CD14-positive monocyte (primary cell): ENCODE measurements around the gene CCDC85C. TPM values are rescaled to one million over a fixed set of nuclear protein-coding genes. Genes with fewer than 3 reads are reported as not detected.

Experiments used
- DNase-seq, 3 donors: peaks; one replicate each; pipeline ENCODE4 v3.0.0-alpha.2; 2011 to 2022
- H2AFZ ChIP-seq: 2 replicates; pipeline ENCODE4 v1.6.0; 2012; ENCODE audit warnings: mild to moderate bottlenecking, low read depth, low read length, inconsistent platforms; ENCODE audit not compliant: insufficient read depth, poor library complexity, severe bottlenecking
- H3K27ac ChIP-seq, 2 donors: 1 replicate in 1 of 2; 2 replicates in 1 of 2; pipeline ENCODE4 v1.5.1; 2012 to 2013; ENCODE audit warnings: low read length in 2 of 2, control low read depth in 1 of 2, inconsistent platforms in 1 of 2, low read depth in 1 of 2, mild to moderate bottlenecking in 1 of 2
- H3K27me3 ChIP-seq, 2 donors: one replicate each; pipeline versions ENCODE4 v1.6.0 to v1.6.1; 2011 to 2013; ENCODE audit warnings: low read length in 2 of 2; ENCODE audit not compliant: control insufficient read depth in 2 of 2, insufficient read depth in 2 of 2
- H3K36me3 ChIP-seq, 2 donors: replicated peaks in 1 of 2; 1 replicate in 1 of 2; 2 replicates in 1 of 2; pipeline versions ENCODE4 v1.5.1 to v1.6.1; 2012 to 2013; ENCODE audit warnings: low read length in 2 of 2, control low read depth in 1 of 2, inconsistent platforms in 1 of 2, mild to moderate bottlenecking in 1 of 2; ENCODE audit not compliant: insufficient read depth in 2 of 2, control insufficient read depth in 1 of 2
- H3K4me1 ChIP-seq, 2 donors: 1 replicate in 1 of 2; 2 replicates in 1 of 2; pipeline versions ENCODE4 v1.5.1 to v1.6.1; 2012 to 2013; ENCODE audit warnings: low read length in 2 of 2, control low read depth in 1 of 2, inconsistent platforms in 1 of 2, mild to moderate bottlenecking in 1 of 2, moderate library complexity in 1 of 2; ENCODE audit not compliant: insufficient read depth in 2 of 2, control insufficient read depth in 1 of 2
- H3K4me2 ChIP-seq: replicated peaks from 2 replicates; pipeline ENCODE3; 2012; ENCODE audit warnings: low read length, moderate library complexity, mild to moderate bottlenecking; ENCODE audit not compliant: poor library complexity, severe bottlenecking; ENCODE audit errors: extremely low read depth
- H3K4me3 ChIP-seq, 3 experiments: fragments of 200-600 bp in 1 of 3; sonication (generic) in 1 of 3; replicated peaks in 1 of 3; 1 replicate in 2 of 3; 2 replicates in 1 of 3; pipeline ENCODE4 v1.5.1; 2011 to 2013; ENCODE audit warnings: low read length in 3 of 3, mild to moderate bottlenecking in 3 of 3, control low read depth in 2 of 3, low read depth in 2 of 3, inconsistent platforms in 1 of 3, moderate library complexity in 1 of 3
- H3K79me2 ChIP-seq: 2 replicates; pipeline ENCODE4 v1.6.0; 2012; ENCODE audit warnings: mild to moderate bottlenecking, control low read depth, inconsistent platforms, low read length, moderate library complexity; ENCODE audit not compliant: insufficient read depth
- H3K9ac ChIP-seq: 2 replicates; pipeline ENCODE4 v1.6.0; 2017; ENCODE audit warnings: low read length, mild to moderate bottlenecking; ENCODE audit not compliant: insufficient read depth, poor library complexity, severe bottlenecking
- H3K9me3 ChIP-seq, 2 donors: replicated peaks in 1 of 2; 1 replicate in 1 of 2; 2 replicates in 1 of 2; pipeline versions ENCODE4 v1.5.1 to v1.6.1; 2012 to 2013; ENCODE audit warnings: low read length in 2 of 2, control low read depth in 1 of 2; ENCODE audit not compliant: control insufficient read depth in 1 of 2, insufficient read depth in 1 of 2
- H4K20me1 ChIP-seq: 2 replicates; pipeline ENCODE4 v1.6.0; 2012; ENCODE audit warnings: mild to moderate bottlenecking, low read length, control low read depth, moderate library complexity; ENCODE audit not compliant: insufficient read depth
- H3K27ac Mint-ChIP-seq, 7 donors: one replicate each; pipeline ENCODE4 v1.8.0; 2020; ENCODE audit warnings: mild to moderate bottlenecking in 7 of 7, mixed read lengths in 7 of 7, moderate library complexity in 6 of 7, inconsistent platforms in 2 of 7
- H3K27me3 Mint-ChIP-seq, 3 donors: one replicate each; pipeline ENCODE4 v1.8.0; 2021 to 2022; ENCODE audit warnings: low read depth in 3 of 3, mild to moderate bottlenecking in 3 of 3, mixed read lengths in 3 of 3, moderate library complexity in 3 of 3, inconsistent platforms in 1 of 3
- H3K36me3 Mint-ChIP-seq, 2 donors: one replicate each; pipeline ENCODE4 v1.8.0; 2020; ENCODE audit warnings: mixed read lengths in 2 of 2, inconsistent platforms in 1 of 2, mild to moderate bottlenecking in 1 of 2
- H3K4me1 Mint-ChIP-seq: one replicate; pipeline ENCODE4 v1.8.0; 2020; ENCODE audit warnings: mild to moderate bottlenecking, mixed read lengths
- H3K4me3 Mint-ChIP-seq, 2 donors: one replicate each; pipeline ENCODE4 v1.8.0; 2020; ENCODE audit warnings: mild to moderate bottlenecking in 2 of 2, mixed read lengths in 2 of 2, moderate library complexity in 1 of 2
- H3K9me3 Mint-ChIP-seq, 7 donors: one replicate each; pipeline ENCODE4 v1.8.0; 2020 to 2022; ENCODE audit warnings: mixed read lengths in 7 of 7, mild to moderate bottlenecking in 6 of 7, moderate library complexity in 6 of 7, inconsistent platforms in 2 of 7
- WGBS: methylation state at CpG from one replicate; pipeline ENCODE4 v1.1.5; 2013; ENCODE audit warnings: missing lambda C conversion rate; ENCODE audit not compliant: insufficient coverage; 5-methylcytosine and 5-hydroxymethylcytosine counted together
- intact Hi-C, 2 donors: fragments of 100-400 bp; cut with micrococcal nuclease; formaldehyde crosslinking; loops; one replicate each; pipeline versions ENCODE4 v1.15.0 to v1.15.1; 2023
- polyA plus RNA-seq, 3 donors: library from polyadenylated mRNA; depleted of rRNA in 1 of 3; unstranded in 2 of 3; stranded (reverse) in 1 of 3; fragments of 300-500 nt in 2 of 3; fragments of >200 nt in 1 of 3; fragmentation: Illumina TruSeq in 2 of 3; gene quantifications; 1 replicate in 2 of 3; 2 replicates in 1 of 3; pipeline ENCODE4 v1.2.3, GENCODE V29; 2012 to 2021
- TF ChIP-seq, protein P1 (sequence below): fragments of 200-600 bp; IDR thresholded peaks from one replicate; pipeline ENCODE4 v1.8.0; 2022; ENCODE audit warnings: antibody characterized with exemption, mild to moderate bottlenecking

CCDC85C gene
- polyA plus RNA-seq, 3 donors: under 0.01 to 0.03 TPM; not detected in 1

DNA sequence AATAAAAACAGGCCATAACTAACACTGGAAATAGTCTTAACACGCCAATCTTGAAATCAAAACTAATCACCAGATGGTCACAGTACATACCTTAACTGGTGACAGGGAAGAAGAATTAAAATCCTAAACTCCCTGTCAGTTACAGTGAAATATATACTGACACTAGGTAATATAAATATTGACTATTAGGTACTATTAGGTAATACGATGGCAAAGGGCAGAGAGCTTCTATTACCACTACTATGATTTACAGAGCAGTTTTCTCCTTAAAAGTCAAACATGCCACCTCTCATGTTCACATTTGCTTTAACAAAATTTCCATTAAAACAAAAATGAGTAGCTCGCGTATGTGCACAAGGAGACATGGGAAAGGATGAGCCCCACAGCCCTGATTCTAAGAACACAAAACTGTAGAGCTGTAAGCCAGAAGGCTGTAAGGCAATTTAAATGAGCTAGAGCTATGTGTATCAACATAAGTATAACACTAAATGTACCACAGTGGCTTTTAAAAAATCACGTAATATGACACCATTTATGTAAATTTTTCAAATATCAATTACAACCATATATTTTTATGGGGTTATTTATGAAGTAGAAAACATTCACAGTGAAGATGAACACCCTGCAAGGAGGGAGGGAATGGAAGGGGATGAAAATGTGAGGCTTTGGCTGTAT, 142.5 kb downstream of the CCDC85C start:
- peaks cover 27% of the 10 kb centered on the region for H4K20me1 ChIP-seq
- no peaks in the 10 kb centered on the region for H3K9me3 ChIP-seq
- Mint-ChIP-seq H3K4me1 (peaks cover 8% of the 10 kb centered on the region), H3K9me3 (no peaks in the 10 kb centered on the region), H3K27me3 (peaks cover 0 to 1% (median 0%) of the 10 kb centered on the region in 3 donors), H3K4me3 (no peak overlapping the region), H3K27ac (peak overlapping the region in 2 of 7 donors; percentile 52 to 55), H3K36me3 (peaks cover 78 to 89% of the 10 kb centered on the region in 2 donors)
- DNase-seq: no peak
- no CpG with 5 or more reads among the region's 5 CpGs for WGBS
- no peak overlapping the region for H2AFZ ChIP-seq
- H3K27me3 ChIP-seq: no peaks in the 10 kb centered on the region
- TF ChIP-seq, protein P1, sequence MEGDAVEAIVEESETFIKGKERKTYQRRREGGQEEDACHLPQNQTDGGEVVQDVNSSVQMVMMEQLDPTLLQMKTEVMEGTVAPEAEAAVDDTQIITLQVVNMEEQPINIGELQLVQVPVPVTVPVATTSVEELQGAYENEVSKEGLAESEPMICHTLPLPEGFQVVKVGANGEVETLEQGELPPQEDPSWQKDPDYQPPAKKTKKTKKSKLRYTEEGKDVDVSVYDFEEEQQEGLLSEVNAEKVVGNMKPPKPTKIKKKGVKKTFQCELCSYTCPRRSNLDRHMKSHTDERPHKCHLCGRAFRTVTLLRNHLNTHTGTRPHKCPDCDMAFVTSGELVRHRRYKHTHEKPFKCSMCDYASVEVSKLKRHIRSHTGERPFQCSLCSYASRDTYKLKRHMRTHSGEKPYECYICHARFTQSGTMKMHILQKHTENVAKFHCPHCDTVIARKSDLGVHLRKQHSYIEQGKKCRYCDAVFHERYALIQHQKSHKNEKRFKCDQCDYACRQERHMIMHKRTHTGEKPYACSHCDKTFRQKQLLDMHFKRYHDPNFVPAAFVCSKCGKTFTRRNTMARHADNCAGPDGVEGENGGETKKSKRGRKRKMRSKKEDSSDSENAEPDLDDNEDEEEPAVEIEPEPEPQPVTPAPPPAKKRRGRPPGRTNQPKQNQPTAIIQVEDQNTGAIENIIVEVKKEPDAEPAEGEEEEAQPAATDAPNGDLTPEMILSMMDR: no peak
- no peak overlapping the region for H3K4me3 ChIP-seq
- H3K9ac ChIP-seq: no peak overlapping the region
- peak overlapping the region in 1 of 2 donors; percentile 40 for H3K27ac ChIP-seq
- H3K4me2 ChIP-seq: no peak overlapping the region
- peaks cover 83 to 100% of the 10 kb centered on the region in 2 donors for H3K36me3 ChIP-seq
- intact Hi-C loops: no loop called here
- H3K4me1 ChIP-seq: peaks cover 0 to 6% of the 10 kb centered on the region in 2 donors
- H3K79me2 ChIP-seq: peaks cover 31% of the 10 kb centered on the region

DNA sequence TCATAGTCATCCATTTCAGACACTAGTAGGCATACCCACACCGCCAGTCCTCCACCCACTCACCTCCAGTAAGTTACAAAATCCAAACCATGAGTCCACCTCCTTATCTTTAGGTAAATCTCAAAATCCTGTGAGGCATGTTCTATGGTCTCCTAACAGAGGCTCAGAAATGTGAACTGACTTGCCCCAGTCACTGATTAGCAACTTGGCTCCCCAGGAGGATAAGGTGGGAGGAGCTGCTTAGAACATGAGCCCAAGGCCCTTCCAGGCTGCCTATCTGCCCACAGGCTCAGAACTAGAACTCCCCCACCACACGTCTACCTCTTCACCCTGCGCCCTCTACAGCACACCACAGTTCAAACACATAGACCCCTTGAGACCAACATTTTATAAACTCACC, 143.2 kb downstream of the CCDC85C start:
- H3K4me1 Mint-ChIP-seq: peaks cover 8% of the 10 kb centered on the region
- Histone ChIP-seq H3K27me3 (no peaks in the 10 kb centered on the region), H3K4me3 (no peak overlapping the region), H3K4me1 (peaks cover 0 to 6% of the 10 kb centered on the region in 2 donors), H3K27ac (peak overlapping the region in 1 of 2 donors; percentile 32), H3K4me2 (no peak overlapping the region), H2AFZ (no peak overlapping the region), H3K36me3 (peaks cover 90 to 100% of the 10 kb centered on the region in 2 donors), H3K79me2 (peaks cover 23% of the 10 kb centered on the region), H3K9ac (no peak overlapping the region), H3K9me3 (no peaks in the 10 kb centered on the region), H4K20me1 (peaks cover 20% of the 10 kb centered on the region)
- peaks cover 0 to 1% (median 0%) of the 10 kb centered on the region in 3 donors for H3K27me3 Mint-ChIP-seq
- intact Hi-C loops: no loop called here
- no peaks in the 10 kb centered on the region for H3K9me3 Mint-ChIP-seq
- no peak for DNase-seq
- peak overlapping the region in 1 of 7 donors; percentile 30 for H3K27ac Mint-ChIP-seq
- H3K36me3 Mint-ChIP-seq: peaks cover 79 to 87% of the 10 kb centered on the region in 2 donors
- TF ChIP-seq, protein P1: no peak
- WGBS: 100% methylated on average over 3 of the region's 3 CpGs
- H3K4me3 Mint-ChIP-seq: no peak overlapping the region
